Measurements from ENCODE around the gene DNAJC1.

DNA sequence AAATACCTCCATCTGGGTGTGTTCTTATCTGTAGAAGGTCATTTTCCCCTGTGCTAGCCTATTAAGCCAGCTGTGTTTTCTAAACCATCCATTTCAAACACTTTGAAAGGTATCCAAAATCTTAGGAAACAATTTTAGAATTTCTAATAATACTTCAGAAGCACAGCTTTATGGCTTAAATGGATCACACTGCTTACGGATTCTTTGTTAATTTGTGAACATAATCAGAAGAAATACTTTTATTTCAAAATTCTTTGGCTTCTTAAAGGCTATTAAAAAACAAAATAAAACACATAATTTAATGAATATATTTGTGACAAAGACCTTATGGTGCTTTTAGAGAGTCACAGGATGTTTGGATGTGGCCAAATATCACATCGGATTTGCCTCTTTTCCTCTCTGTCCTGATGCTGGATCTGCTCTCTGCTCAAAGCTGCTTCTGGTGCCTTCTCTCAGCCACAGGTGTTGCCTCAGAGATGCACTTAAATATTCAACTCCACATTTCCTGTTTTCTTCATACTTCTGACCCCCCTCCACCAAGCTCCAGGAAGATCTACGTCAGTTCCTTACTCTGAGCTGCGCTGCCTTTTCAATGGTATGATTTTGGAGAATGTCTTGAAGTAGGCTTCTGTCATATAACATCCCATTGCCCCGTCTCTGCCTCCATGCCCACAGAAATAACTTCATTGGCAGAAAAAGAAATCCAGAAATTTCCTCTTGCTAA, 238.9 kb downstream of the DNAJC1 start:
- TF ChIP-seq, protein P1, sequence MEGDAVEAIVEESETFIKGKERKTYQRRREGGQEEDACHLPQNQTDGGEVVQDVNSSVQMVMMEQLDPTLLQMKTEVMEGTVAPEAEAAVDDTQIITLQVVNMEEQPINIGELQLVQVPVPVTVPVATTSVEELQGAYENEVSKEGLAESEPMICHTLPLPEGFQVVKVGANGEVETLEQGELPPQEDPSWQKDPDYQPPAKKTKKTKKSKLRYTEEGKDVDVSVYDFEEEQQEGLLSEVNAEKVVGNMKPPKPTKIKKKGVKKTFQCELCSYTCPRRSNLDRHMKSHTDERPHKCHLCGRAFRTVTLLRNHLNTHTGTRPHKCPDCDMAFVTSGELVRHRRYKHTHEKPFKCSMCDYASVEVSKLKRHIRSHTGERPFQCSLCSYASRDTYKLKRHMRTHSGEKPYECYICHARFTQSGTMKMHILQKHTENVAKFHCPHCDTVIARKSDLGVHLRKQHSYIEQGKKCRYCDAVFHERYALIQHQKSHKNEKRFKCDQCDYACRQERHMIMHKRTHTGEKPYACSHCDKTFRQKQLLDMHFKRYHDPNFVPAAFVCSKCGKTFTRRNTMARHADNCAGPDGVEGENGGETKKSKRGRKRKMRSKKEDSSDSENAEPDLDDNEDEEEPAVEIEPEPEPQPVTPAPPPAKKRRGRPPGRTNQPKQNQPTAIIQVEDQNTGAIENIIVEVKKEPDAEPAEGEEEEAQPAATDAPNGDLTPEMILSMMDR (tag by site-specific recombination; IDR thresholded peaks at IDR 0.05) = no peak
- no peak for TF ChIP-seq ZNF366 (tag by site-specific recombination; conservative IDR thresholded peaks at IDR 0.05)
